ENCODE results near the gene SLC1A2.

The SLC1A2 gene

DNA sequence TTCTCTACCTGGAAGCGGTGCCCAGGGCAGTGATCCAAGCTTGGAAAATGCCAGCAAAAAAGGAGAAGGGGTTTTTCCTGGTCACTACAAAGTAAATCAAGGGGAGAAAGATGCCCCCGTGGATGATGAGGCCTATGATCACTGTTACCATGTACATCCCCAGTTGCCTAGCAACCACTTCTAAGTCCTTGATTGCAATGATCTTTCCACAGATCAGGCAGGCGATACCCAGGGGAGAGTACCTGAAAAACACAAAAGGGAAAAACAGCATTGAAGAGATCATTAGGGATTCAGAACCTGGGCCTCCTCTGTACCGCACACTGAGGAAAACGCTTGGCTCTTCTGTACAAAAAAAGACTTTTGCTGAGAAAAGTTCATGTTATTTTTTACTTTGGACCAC is 127.1 kb downstream of the SLC1A2 start:
- TF ChIP-seq ELF4 (IDR thresholded peaks at IDR 0.05) (no peak), ARNT (IDR thresholded peaks at IDR 0.05) (no peak), L3MBTL2 (conservative IDR thresholded peaks at IDR 0.05) (no peak)
- ChIA-PET CTCF (no interaction called here), POLR2A (no interaction called here)
- DNase-seq (ENCODE audit: extremely low spot score), result no peak

DNA sequence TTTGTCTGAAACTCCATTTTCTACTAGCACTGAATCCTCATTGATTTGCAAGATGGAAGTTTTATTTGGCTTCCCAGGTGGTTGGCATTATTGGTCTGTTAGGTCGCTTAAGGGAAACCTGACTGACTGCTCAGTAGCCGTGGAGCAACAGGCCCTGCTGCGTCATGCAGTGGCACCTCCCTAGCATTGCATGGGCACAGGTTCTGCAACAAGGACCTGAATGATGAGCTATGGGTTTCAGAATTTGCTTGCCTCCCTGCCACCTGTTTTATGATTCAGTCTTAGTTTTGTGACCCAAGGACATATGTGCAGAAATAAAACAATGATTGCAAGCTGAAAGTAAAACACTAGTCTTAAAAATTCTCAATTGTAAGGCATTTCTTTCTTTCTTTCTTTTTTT is 128.5 kb downstream of the SLC1A2 start:
- TF ChIP-seq ARNT (IDR thresholded peaks at IDR 0.05) (no peak), HDGF (IDR thresholded peaks at IDR 0.05; ENCODE audit: borderline replicate concordance) (no peak)
- CTCF ChIA-PET, result no interaction called here
- DNase-seq (ENCODE audit: extremely low spot score), result no peak
- POLR2A ChIA-PET, result no interaction called here

DNA sequence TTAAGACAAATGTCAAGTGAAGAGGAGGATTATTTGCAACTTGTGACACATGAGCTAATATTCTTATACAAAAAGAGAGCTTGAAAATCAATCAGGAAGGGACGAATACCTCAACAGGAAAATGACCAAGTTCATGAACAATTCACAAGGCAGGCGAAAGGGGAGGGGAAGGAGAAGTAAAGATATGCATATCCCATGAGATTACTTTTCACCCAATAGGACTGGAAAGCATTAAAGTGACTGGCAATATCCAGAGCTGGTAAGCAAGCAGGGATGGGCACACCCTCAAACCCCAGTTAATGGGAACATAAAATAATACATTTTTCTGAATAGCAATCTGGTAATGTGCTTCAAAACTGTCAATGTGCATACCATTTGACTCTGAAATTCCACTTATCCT is 129.5 kb downstream of the SLC1A2 start:
- no peak for DNase-seq (ENCODE audit: extremely low spot score)
- TF ChIP-seq FOXA1 (IDR thresholded peaks at IDR 0.05) (no peak), FOXK2 (IDR thresholded peaks at IDR 0.05) (no peak), FOXM1 (IDR thresholded peaks at IDR 0.05; ENCODE audit: borderline replicate concordance) (no peak), SP1 (IDR thresholded peaks at IDR 0.05) (no peak), ARNT (IDR thresholded peaks at IDR 0.05) (no peak), TARDBP (IDR thresholded peaks at IDR 0.05) (no peak), CTBP1 (IDR thresholded peaks at IDR 0.05; ENCODE audit: borderline replicate concordance) (no peak), L3MBTL2 (conservative IDR thresholded peaks at IDR 0.05) (no peak), SUZ12 (IDR thresholded peaks at IDR 0.05) (no peak), LEF1 (IDR thresholded peaks at IDR 0.05; ENCODE audit: borderline replicate concordance) (no peak), NFRKB (IDR thresholded peaks at IDR 0.05) (no peak), HDGF (IDR thresholded peaks at IDR 0.05; ENCODE audit: borderline replicate concordance) (no peak), ZNF384 (IDR thresholded peaks at IDR 0.05) (no peak), ELF4 (IDR thresholded peaks at IDR 0.05) (no peak), BHLHE40 (IDR thresholded peaks at IDR 0.05; ENCODE audit: borderline replicate concordance) (no peak)
- TF ChIP-seq, protein P1, sequence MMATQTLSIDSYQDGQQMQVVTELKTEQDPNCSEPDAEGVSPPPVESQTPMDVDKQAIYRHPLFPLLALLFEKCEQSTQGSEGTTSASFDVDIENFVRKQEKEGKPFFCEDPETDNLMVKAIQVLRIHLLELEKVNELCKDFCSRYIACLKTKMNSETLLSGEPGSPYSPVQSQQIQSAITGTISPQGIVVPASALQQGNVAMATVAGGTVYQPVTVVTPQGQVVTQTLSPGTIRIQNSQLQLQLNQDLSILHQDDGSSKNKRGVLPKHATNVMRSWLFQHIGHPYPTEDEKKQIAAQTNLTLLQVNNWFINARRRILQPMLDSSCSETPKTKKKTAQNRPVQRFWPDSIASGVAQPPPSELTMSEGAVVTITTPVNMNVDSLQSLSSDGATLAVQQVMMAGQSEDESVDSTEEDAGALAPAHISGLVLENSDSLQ (IDR thresholded peaks at IDR 0.05), result no peak
- ChIA-PET POLR2A (no interaction called here), CTCF (no interaction called here)

DNA sequence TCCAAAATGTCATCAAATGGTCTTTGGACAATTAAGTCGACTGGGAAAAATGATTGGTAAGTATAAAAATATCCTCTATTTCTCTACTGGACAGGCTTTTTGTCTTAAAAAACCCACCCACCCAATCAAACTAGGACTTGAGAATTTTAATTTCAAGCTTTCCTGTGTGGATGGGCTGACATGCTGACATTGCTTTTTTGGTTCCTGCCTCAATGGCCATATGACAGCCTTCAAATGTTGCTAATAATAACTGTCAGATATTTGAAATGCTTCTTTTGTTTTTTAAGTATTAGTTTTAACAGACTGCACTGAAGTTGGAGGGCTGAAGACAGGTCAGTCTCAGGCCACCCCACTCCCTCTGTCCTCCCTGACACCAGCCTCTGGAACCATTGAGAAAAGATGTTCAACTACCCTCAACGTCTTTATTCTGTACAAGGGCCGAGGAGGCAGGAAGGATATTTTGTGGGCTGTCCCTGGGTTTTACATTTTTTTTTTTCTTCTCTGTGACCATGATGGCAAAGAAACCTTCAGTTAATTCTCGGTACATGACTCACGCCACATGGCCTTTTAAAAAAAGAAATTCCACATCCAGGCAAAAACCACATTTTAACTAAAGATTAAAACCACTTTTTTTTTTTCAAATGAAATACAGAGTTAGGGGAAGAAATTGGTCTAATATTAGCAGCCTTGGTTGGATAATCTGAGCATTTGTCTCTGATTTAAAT is 130.4 kb downstream of the SLC1A2 start:
- POLR2A ChIA-PET, result no interaction called here
- no peak for DNase-seq (ENCODE audit: extremely low spot score)
- CTCF ChIA-PET, result no interaction called here
- no peak for TF ChIP-seq FOXA1 (IDR thresholded peaks at IDR 0.05)
- TF ChIP-seq FOXM1 (IDR thresholded peaks at IDR 0.05; ENCODE audit: borderline replicate concordance), result no peak
- TF ChIP-seq TARDBP (IDR thresholded peaks at IDR 0.05), result no peak
- TF ChIP-seq, protein P1 (IDR thresholded peaks at IDR 0.05), result no peak

DNA sequence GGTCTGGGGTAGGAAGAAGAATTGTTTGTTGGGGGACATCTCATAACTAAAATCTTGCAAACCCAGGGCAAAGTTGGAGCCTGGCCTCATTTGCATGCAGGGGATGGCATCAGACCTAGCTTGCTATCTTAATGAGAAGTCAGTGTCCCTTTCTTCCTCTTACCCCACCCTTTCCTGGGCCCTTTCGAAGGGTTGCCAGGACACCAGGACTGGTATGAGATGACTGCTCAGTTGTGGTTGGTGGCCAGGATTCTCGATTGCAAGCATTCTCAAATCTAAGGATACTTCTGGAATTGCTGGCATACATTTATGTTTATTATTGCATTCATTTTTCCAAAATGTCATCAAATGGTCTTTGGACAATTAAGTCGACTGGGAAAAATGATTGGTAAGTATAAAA is 131.0 kb downstream of the SLC1A2 start:
- no peak for DNase-seq (ENCODE audit: extremely low spot score)
- no peak for TF ChIP-seq SP1 (IDR thresholded peaks at IDR 0.05)
- TF ChIP-seq FOXM1 (IDR thresholded peaks at IDR 0.05; ENCODE audit: borderline replicate concordance), result no peak
- ChIA-PET POLR2A (no interaction called here), CTCF (no interaction called here)

DNA sequence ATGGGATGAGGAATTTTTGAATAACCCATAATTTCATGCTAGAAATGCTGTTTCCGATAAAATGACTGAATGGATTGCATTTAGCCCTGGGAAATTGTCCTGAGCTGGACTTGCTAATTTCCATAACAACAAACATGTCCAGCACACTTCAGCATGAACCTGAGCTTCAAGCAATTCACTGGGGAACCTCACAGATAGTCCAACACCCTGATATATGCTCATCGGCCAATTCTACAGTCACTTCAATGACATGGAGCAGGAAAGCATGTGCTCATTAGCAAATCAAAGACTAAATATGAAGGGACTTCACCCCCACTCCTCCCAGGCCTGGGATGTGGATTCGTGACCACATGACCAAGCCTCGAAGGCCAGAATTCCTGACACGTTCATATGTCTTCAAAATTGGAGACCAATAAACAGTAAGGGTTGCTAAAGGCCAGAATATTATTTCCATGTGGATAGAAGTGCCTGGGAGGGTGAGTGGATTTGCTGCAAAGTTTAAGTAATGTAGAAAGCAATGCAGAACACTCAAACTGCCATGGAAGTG is 131.9 kb downstream of the SLC1A2 start:
- TF ChIP-seq TARDBP (IDR thresholded peaks at IDR 0.05) (no peak), FOXK2 (IDR thresholded peaks at IDR 0.05) (no peak)
- DNase-seq (ENCODE audit: extremely low spot score), result no peak
- POLR2A ChIA-PET, result no interaction called here
- CTCF ChIA-PET, result no interaction called here

DNA sequence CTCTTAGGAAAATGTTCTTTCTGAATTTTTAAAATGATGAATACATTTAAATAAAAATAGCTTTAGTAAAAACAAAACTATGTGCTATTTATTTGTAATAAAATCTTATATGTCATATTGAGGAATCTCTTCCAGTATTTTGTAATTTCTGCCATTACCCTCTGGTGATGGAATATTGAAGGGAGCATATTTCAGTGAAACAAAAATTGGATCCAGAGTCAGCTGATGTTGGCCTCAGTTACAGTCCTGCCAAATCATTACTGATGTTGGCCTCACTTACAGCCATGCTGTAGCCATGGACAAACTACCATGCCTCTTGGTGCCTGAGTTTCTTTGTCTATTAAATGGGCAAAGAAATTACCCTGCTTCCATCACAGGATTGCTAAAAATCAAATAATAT is 133.2 kb downstream of the SLC1A2 start:
- TF ChIP-seq NFRKB (IDR thresholded peaks at IDR 0.05), result no peak
- TF ChIP-seq, protein P1 (IDR thresholded peaks at IDR 0.05), result no peak
- TF ChIP-seq SP1 (IDR thresholded peaks at IDR 0.05), result no peak
- no peak for TF ChIP-seq TARDBP (IDR thresholded peaks at IDR 0.05)
- TF ChIP-seq ZNF384 (IDR thresholded peaks at IDR 0.05), result no peak
- TF ChIP-seq L3MBTL2 (conservative IDR thresholded peaks at IDR 0.05), result no peak
- no peak for TF ChIP-seq LEF1 (IDR thresholded peaks at IDR 0.05; ENCODE audit: borderline replicate concordance)
- no peak for TF ChIP-seq BHLHE40 (IDR thresholded peaks at IDR 0.05; ENCODE audit: borderline replicate concordance)
- no peak for TF ChIP-seq FOXA1 (IDR thresholded peaks at IDR 0.05)
- no peak for TF ChIP-seq FOXM1 (IDR thresholded peaks at IDR 0.05; ENCODE audit: borderline replicate concordance)
- TF ChIP-seq FOXK2 (IDR thresholded peaks at IDR 0.05), result no peak
- no peak for TF ChIP-seq SUZ12 (IDR thresholded peaks at IDR 0.05)
- TF ChIP-seq ELF4 (IDR thresholded peaks at IDR 0.05), result no peak
- no peak for TF ChIP-seq ARNT (IDR thresholded peaks at IDR 0.05)
- CTCF ChIA-PET, result no interaction called here

More for the DNA sequence above, 133.2 kb downstream of the SLC1A2 start:
- POLR2A ChIA-PET, result no interaction called here
- no peak for DNase-seq (ENCODE audit: extremely low spot score)

All from HEK293T (cell line).